ENCODE measurements around the gene NDUFA13.

- no peak for TF ChIP-seq EZH2phosphoT487 (IDR thresholded peaks at IDR 0.05; ENCODE audit: low read length)
- TF ChIP-seq CTCF (IDR thresholded peaks at IDR 0.05; ENCODE audit: low read length), result no peak
Measured at GRCh38 chr19:19504754-19505668, 11.0 kb upstream of the NDUFA13 start.
